Stimulated activated CD8-positive, alpha-beta memory T cell treated with anti-CD3 and anti-CD28 coated beads, Interleukin-15, amount 100 ng/mL, for 48 hours (primary cell): ENCODE results near the gene LPAR1.

ENCODE experiments used
- DNase-seq, 2 donors: peaks; one replicate each; pipeline ENCODE4 v3.0.0-alpha.2; 2020; ENCODE audit warnings: low read depth in 2 of 2

LPAR1 gene

GRCh38 chr9:111037708-111038330 is 451 bp downstream of the LPAR1 start:
- DNase-seq = no peak

GRCh38 chr9:111037356-111037707 is 938 bp downstream of the LPAR1 start:
- no peak for DNase-seq

GRCh38 chr9:111036946-111037345 is 1.3 kb downstream of the LPAR1 start:
- DNase-seq = no peak

GRCh38 chr9:111036429-111036789 is 1.9 kb downstream of the LPAR1 start:
- no peak for DNase-seq

GRCh38 chr9:111035543-111036428 is 2.5 kb downstream of the LPAR1 start:
- no peak for DNase-seq

GRCh38 chr9:111034898-111035539 is 3.3 kb downstream of the LPAR1 start:
- no peak for DNase-seq

GRCh38 chr9:111034170-111034897 is 3.9 kb downstream of the LPAR1 start:
- no peak for DNase-seq

- no peak for DNase-seq
Measured at GRCh38 chr9:111030492-111030891, 7.8 kb downstream of the LPAR1 start.

GRCh38 chr9:111029260-111029659 is 9.0 kb downstream of the LPAR1 start:
- DNase-seq = no peak

- no peak for DNase-seq
Measured at GRCh38 chr9:111027798-111028197, 10.5 kb downstream of the LPAR1 start.

GRCh38 chr9:111023128-111023527 is 15.1 kb downstream of the LPAR1 start:
- no peak for DNase-seq

GRCh38 chr9:111020594-111020993 is 17.7 kb downstream of the LPAR1 start:
- no peak for DNase-seq

- DNase-seq = no peak
Measured at GRCh38 chr9:111016426-111017045, 21.7 kb downstream of the LPAR1 start.

- no peak for DNase-seq
Measured at GRCh38 chr9:111016016-111016415, 22.3 kb downstream of the LPAR1 start.

GRCh38 chr9:111013707-111014106 is 24.6 kb downstream of the LPAR1 start:
- no peak for DNase-seq

GRCh38 chr9:111013250-111013649 is 25.0 kb downstream of the LPAR1 start:
- no peak for DNase-seq

GRCh38 chr9:111008158-111009075 is 29.9 kb downstream of the LPAR1 start:
- no peak for DNase-seq

- no peak for DNase-seq
Measured at GRCh38 chr9:111005746-111006470, 32.4 kb downstream of the LPAR1 start.

- DNase-seq = no peak
Measured at GRCh38 chr9:111004936-111005335, 33.3 kb downstream of the LPAR1 start.

GRCh38 chr9:111003182-111003581 is 35.1 kb downstream of the LPAR1 start:
- DNase-seq = no peak
